ENCODE data around the gene SAMD1. TPM values are rescaled to one million over a fixed set of nuclear protein-coding genes. Genes with fewer than 3 reads are reported as not detected.

SAMD1 gene
- total and polyA plus RNA-seq, 7 donors: 8.7 to 40.9 (median 15.6) TPM

- Histone ChIP-seq H3K36me3 (no peaks in the 10 kb centered on the region), H3K27me3 (no peaks in the 10 kb centered on the region), H3K4me3 (no peak overlapping the region), H3K4me1 (peaks cover 0 to 19% (median 18%) of the 10 kb centered on the region in 4 donors), H3K27ac (no peak overlapping the region), H3K9me3 (no peaks in the 10 kb centered on the region)
- DNase-seq: no peak
- intact Hi-C loops (cut with DNase I): no loop called here
- TF ChIP-seq CTCF (IDR thresholded peaks at IDR 0.05) (no peak), POLR2AphosphoS5 (IDR thresholded peaks at IDR 0.05) (no peak), POLR2A (IDR thresholded peaks at IDR 0.05) (no peak), EP300 (IDR thresholded peaks at IDR 0.05) (no peak)
- WGBS, 2 donors: 88 to 94% methylated on average over 6 of the region's 6 CpGs
These were observed 32.4 kb upstream of the SAMD1 start for GRCh38 chr19:14122924-14123323.

- Histone ChIP-seq H3K9me3 (no peaks in the 10 kb centered on the region), H3K27ac (peak overlapping the region; percentile 32 to 100 (median 98)), H3K27me3 (no peaks in the 10 kb centered on the region), H3K4me3 (no peak overlapping the region), H3K36me3 (no peaks in the 10 kb centered on the region), H3K4me1 (peaks cover 0 to 35% (median 32%) of the 10 kb centered on the region in 4 donors)
- intact Hi-C loops (cut with DNase I): no loop called here
- WGBS, 2 donors: 98% methylated on average over 7 of the region's 7 CpGs
- DNase-seq: no peak
- TF ChIP-seq EP300 (IDR thresholded peaks at IDR 0.05): no peak
- TF ChIP-seq CTCF (IDR thresholded peaks at IDR 0.05): no peak
- TF ChIP-seq POLR2A (IDR thresholded peaks at IDR 0.05): no peak
- TF ChIP-seq POLR2AphosphoS5 (IDR thresholded peaks at IDR 0.05): no peak
These were observed 29.9 kb upstream of the SAMD1 start for GRCh38 chr19:14120497-14120780.

- no peaks in the 10 kb centered on the region for H3K9me3 ChIP-seq
- peak overlapping the region; percentile 97 to 100 (median 100) for H3K27ac ChIP-seq
- no peak overlapping the region for H3K4me3 ChIP-seq
- TF ChIP-seq EP300 (IDR thresholded peaks at IDR 0.05) (no peak), CTCF (IDR thresholded peaks at IDR 0.05) (no peak), POLR2AphosphoS5 (IDR thresholded peaks at IDR 0.05) (no peak), POLR2A (IDR thresholded peaks at IDR 0.05) (no peak)
- WGBS, 2 donors: 94 to 96% methylated on average over 7 of the region's 7 CpGs
- no peak for DNase-seq
- intact Hi-C loops (cut with DNase I): loop anchor here (2.0 kb wide), 1 partner anchor 17 kb away; the partner anchor contains the start of gene ASF1B
- peaks cover 0 to 40% (median 38%) of the 10 kb centered on the region in 4 donors for H3K4me1 ChIP-seq
- no peaks in the 10 kb centered on the region for H3K27me3 ChIP-seq
- no peaks in the 10 kb centered on the region for H3K36me3 ChIP-seq
These were observed 29.3 kb upstream of the SAMD1 start for GRCh38 chr19:14119644-14120496.

- TF ChIP-seq POLR2AphosphoS5 (IDR thresholded peaks at IDR 0.05): no peak
- no peak for TF ChIP-seq CTCF (IDR thresholded peaks at IDR 0.05)
- no peak for TF ChIP-seq POLR2A (IDR thresholded peaks at IDR 0.05)
- TF ChIP-seq EP300 (IDR thresholded peaks at IDR 0.05): no peak
- H3K4me3 ChIP-seq: peak overlapping the region in 3 of 4 donors; percentile 62 to 68 (median 63)
- no peak for DNase-seq
- intact Hi-C loops (cut with DNase I): loop anchor here (2.0 kb wide), 1 partner anchor 18 kb away; the partner anchor contains the start of gene ASF1B
- H3K27ac ChIP-seq: peak overlapping the region; percentile 97 to 100 (median 100)
- peaks cover 0 to 48% (median 45%) of the 10 kb centered on the region in 4 donors for H3K4me1 ChIP-seq
- H3K36me3 ChIP-seq: no peaks in the 10 kb centered on the region
- H3K27me3 ChIP-seq: no peaks in the 10 kb centered on the region
- no peaks in the 10 kb centered on the region for H3K9me3 ChIP-seq
- 53 to 62% methylated on average over 3 of the region's 3 CpGs for WGBS, 2 donors
These were observed 28.6 kb upstream of the SAMD1 start for GRCh38 chr19:14119146-14119545.

Data from sigmoid colon (tissue), 7 donors.